K562 (cell line): ENCODE results near the gene ZMYND19. TPM values are rescaled to one million over a fixed set of nuclear protein-coding genes. Genes with fewer than 3 reads are reported as not detected.
A peak's percentile ranks its signal among the peaks of the same experiment; 100 is the strongest.

ENCODE experiments used
- CXXC5 ChIP-seq: fragments of 250-450 bp; sonication (Bioruptor Pico); IDR thresholded peaks from 2 replicates; pipeline ENCODE4 v1.8.0; 2022; ENCODE audit warnings: inconsistent platforms, mild to moderate bottlenecking, moderate library complexity
- MAX ChIP-seq: sonication (generic); formaldehyde crosslinking; IDR thresholded peaks from 2 replicates; pipeline ENCODE4 v1.9.0; 2022; ENCODE audit warnings: mild to moderate bottlenecking, missing genetic modification reagents
- PHF8 ChIP-seq: fragments of 200-600 bp; sonication (generic); IDR thresholded peaks from 2 replicates; pipeline ENCODE4 v1.6.1; 2012; ENCODE audit warnings: mixed run types, mild to moderate bottlenecking, inconsistent platforms, low read length, moderate library complexity, borderline replicate concordance
- REST ChIP-seq, 2 experiments: fragments of 450-650 bp; formaldehyde crosslinking in 1 of 2; IDR thresholded peaks; 2 replicates each; pipeline versions ENCODE4 v1.4.0 to v1.6.1; 2014 to 2020; ENCODE audit warnings: mild to moderate bottlenecking in 2 of 2, borderline replicate concordance in 1 of 2, low read depth in 1 of 2
- STAG1 ChIP-seq: sonication (generic); formaldehyde crosslinking; IDR thresholded peaks from 2 replicates; pipeline ENCODE4 v1.5.0; 2020; ENCODE audit warnings: missing genetic modification reagents, borderline replicate concordance
- TEAD1 ChIP-seq, 2 experiments: fragments of 450-650 bp in 1 of 2; sonication (generic) in 1 of 2; formaldehyde crosslinking; IDR thresholded peaks; 2 replicates each; pipeline versions ENCODE4 v1.4.0 to v1.8.0; 2020 to 2022; ENCODE audit warnings: mild to moderate bottlenecking in 2 of 2, missing genetic modification reagents in 1 of 2
- UBTF ChIP-seq, 2 experiments: IDR thresholded peaks; 2 replicates each; pipeline ENCODE4 v1.6.1; 2012; ENCODE audit warnings: improper control_type of control experiment in 2 of 2, low read depth in 2 of 2, low read length in 2 of 2, borderline replicate concordance in 1 of 2
- ZNF384 ChIP-seq: IDR thresholded peaks from 2 replicates; pipeline ENCODE4 v1.6.1; 2012; ENCODE audit warnings: low read depth, low read length, improper control_type of control experiment
- polyA plus RNA-seq, 8 experiments: library from polyadenylated mRNA; depleted of rRNA in 4 of 8; stranded (reverse) in 5 of 8; unstranded in 3 of 8; fragments of >200 nt; fragmentation: Nextera tagmentation in 2 of 8; fragmentation: Illumina TruSeq in 1 of 8; extraction: Ambion mirVana in 2 of 8; extraction: Trizol in 1 of 8; gene quantifications; 2 replicates each; pipeline versions ENCODE4 v1.2.1 to v1.2.3, GENCODE V29; 2011 to 2014; ENCODE audit warnings: inconsistent platforms in 1 of 8, missing spikeins in 1 of 8
- total RNA-seq, 7 experiments: library from RNA; depleted of rRNA in 6 of 7; stranded (reverse); fragments of >200 nt in 6 of 7; fragmentation: Illumina TruSeq in 2 of 7; extraction: Trizol in 2 of 7; gene quantifications; 2 replicates each; pipeline versions ENCODE4 v1.2.1 to v1.2.3, GENCODE V29; 2011 to 2021; ENCODE audit warnings: low replicate concordance in 1 of 7

ZMYND19 gene
- total and polyA plus RNA-seq, 9 of the 15 experiments (the other 6 are each of a cell fraction or from before 2014, with no cell fraction given), result 1.0 to 86.7 (median 44.0) TPM

- peak; percentile 43; the same call in 1 of the 2 replicates for TF ChIP-seq REST (IDR thresholded peaks at IDR 0.05; ENCODE audit: borderline replicate concordance)
- no peak for TF ChIP-seq REST (CRISPR knock-in tag; IDR thresholded peaks at IDR 0.05; ENCODE audit: low read depth)
- TF ChIP-seq ZNF384, result no peak
- TF ChIP-seq PHF8, result peak; percentile 83
- peak in 1 of 2 experiments; percentile 69; a peak in 1 of 4 replicates for TF ChIP-seq TEAD1 (CRISPR knock-in tag; IDR thresholded peaks at IDR 0.05)
- peak; percentile 28; the same call in 1 of the 2 replicates for TF ChIP-seq STAG1
- TF ChIP-seq MAX, result peak; percentile 39
- peak; percentile 68 for TF ChIP-seq CXXC5
- TF ChIP-seq UBTF (IDR thresholded peaks at IDR 0.05; ENCODE audit: borderline replicate concordance in 1 of 2, low read depth in 2 of 2, low read length in 2 of 2), result peak; percentile 83 to 93; a peak in 3 of 4 replicates
Observed at GRCh38 chr9:137551264-137552021, 38.9 kb downstream of the ZMYND19 start, which contains the start of gene MRPL41 (continued).
